ENCODE results near the gene STK25. TPM values are rescaled to one million over a fixed set of nuclear protein-coding genes. Genes with fewer than 3 reads are reported as not detected.

STK25 gene
- total RNA-seq, 4 donors from 2014 or later: 407 to 555 (median 524) TPM

DNA sequence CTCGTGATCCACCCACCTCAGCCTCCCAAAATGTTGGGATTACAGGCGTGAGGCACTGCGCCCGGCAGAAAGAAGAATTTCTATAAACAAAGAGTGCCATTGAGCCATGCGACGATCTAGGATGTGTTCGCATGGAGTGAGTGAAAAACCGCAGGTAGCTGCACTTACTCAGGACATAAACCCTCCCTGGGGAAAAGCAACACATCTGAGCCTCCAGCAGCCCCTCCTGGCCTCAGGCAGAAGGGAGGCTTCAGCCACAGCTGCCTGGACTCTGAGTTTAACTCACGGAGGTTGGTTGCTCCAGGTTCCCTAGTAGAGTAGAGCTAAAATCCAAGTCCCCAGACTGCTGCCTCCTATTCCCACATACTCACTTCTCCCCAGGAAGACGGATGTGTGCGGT lies 11.3 kb upstream of the STK25 start:
- DNase-seq (no peak), ATAC-seq (no peak)
- in situ Hi-C loops (cut with MboI; ENCODE audit: low sequenced_read_pairs in 4 of 4): no loop called here
- H3K9me3 ChIP-seq: no peaks in the 10 kb centered on the region
- TF ChIP-seq, protein P1, sequence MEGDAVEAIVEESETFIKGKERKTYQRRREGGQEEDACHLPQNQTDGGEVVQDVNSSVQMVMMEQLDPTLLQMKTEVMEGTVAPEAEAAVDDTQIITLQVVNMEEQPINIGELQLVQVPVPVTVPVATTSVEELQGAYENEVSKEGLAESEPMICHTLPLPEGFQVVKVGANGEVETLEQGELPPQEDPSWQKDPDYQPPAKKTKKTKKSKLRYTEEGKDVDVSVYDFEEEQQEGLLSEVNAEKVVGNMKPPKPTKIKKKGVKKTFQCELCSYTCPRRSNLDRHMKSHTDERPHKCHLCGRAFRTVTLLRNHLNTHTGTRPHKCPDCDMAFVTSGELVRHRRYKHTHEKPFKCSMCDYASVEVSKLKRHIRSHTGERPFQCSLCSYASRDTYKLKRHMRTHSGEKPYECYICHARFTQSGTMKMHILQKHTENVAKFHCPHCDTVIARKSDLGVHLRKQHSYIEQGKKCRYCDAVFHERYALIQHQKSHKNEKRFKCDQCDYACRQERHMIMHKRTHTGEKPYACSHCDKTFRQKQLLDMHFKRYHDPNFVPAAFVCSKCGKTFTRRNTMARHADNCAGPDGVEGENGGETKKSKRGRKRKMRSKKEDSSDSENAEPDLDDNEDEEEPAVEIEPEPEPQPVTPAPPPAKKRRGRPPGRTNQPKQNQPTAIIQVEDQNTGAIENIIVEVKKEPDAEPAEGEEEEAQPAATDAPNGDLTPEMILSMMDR (IDR thresholded peaks at IDR 0.05 in 4 of 5, conservative IDR thresholded peaks at IDR 0.05 in 1 of 5): no peak
- TF ChIP-seq POLR2A (IDR thresholded peaks at IDR 0.05): no peak
- H3K4me3 ChIP-seq: no peak overlapping the region
- H3K4me1 ChIP-seq: no peaks in the 10 kb centered on the region
- H3K27ac ChIP-seq: no peak overlapping the region
- peaks cover 0 to 7% (median 2%) of the 10 kb centered on the region in 3 donors for H3K27me3 ChIP-seq
- no peaks in the 10 kb centered on the region for H3K36me3 ChIP-seq
- intact Hi-C loops (cut with DNase I; ENCODE audit: low total_unique reads): no loop called here

DNA sequence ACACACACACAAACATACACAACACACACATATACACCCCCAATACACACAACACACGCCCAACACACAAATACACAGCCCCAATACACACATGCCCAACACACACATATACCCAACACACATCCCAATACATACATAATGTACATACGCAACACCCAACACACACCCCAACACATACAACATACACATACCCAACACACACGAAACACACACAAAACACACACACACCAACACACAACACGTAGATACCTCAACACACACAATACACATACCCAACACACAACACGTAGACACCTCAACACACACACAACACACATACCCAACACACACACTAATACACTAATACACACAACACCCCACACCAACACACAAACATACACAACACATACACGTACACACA lies 8.9 kb upstream of the STK25 start:
- intact Hi-C loops (cut with DNase I; ENCODE audit: low total_unique reads): no loop called here
- ATAC-seq: no peak
- DNase-seq: no peak
- H3K27me3 ChIP-seq: peaks cover 0 to 7% (median 2%) of the 10 kb centered on the region in 3 donors
- in situ Hi-C loops (cut with MboI; ENCODE audit: low sequenced_read_pairs in 4 of 4): no loop called here
- no peak overlapping the region for H3K4me3 ChIP-seq
- H3K36me3 ChIP-seq: no peaks in the 10 kb centered on the region
- H3K27ac ChIP-seq: no peak overlapping the region
- no peaks in the 10 kb centered on the region for H3K4me1 ChIP-seq
- no peaks in the 10 kb centered on the region for H3K9me3 ChIP-seq
- TF ChIP-seq, protein P1 (IDR thresholded peaks at IDR 0.05 in 4 of 5, conservative IDR thresholded peaks at IDR 0.05 in 1 of 5): no peak
- TF ChIP-seq POLR2A (IDR thresholded peaks at IDR 0.05): no peak

GRCh38 chr2:241516520-241516965 lies 8.2 kb upstream of the STK25 start:
- Histone ChIP-seq H3K9me3 (no peaks in the 10 kb centered on the region), H3K27me3 (peaks cover 0 to 4% (median 2%) of the 10 kb centered on the region in 3 donors), H3K36me3 (no peaks in the 10 kb centered on the region), H3K4me3 (no peak overlapping the region), H3K27ac (no peak overlapping the region), H3K4me1 (no peaks in the 10 kb centered on the region)
- no peak for DNase-seq
- intact Hi-C loops (cut with DNase I; ENCODE audit: low total_unique reads) (no loop called here), in situ Hi-C loops (cut with MboI; ENCODE audit: low sequenced_read_pairs in 4 of 4) (no loop called here)
- TF ChIP-seq, protein P1 (IDR thresholded peaks at IDR 0.05 in 4 of 5, conservative IDR thresholded peaks at IDR 0.05 in 1 of 5): no peak
- no peak for TF ChIP-seq POLR2A (IDR thresholded peaks at IDR 0.05)
- ATAC-seq: no peak

DNA sequence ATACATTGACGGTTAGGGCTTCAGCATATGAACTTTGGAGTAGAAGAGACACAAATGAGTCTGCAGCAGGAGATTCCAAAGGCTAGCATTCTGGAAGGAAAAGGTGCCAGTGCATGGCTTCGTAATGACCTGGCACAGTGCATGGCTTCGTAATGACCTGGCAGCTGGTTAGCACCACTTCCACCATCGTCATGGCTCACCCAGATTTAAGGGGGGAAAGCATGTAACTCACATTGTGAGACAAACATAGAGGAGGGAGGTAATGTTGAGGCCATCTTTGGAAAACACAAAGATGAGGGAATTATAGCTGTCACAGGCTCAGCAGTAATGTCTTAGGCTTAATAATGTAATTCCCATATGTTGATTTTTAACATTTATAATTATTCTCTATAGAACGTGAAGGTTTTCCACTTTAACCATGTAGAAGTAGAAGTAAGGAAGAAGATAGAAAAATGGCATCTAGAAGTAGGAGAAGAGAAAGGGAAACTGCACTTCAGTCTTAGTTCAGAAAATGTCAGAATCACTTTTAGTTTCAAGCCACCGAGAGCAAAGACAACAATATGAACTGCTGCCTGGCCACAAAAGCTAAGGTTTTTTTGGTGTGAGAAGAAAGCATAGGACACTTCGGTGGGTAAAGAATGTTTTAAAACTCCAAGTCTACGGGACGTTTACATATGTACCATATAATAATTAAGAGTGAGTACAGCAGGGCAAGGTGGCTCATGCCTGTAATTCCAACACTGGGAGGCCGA lies 6.8 kb upstream of the STK25 start:
- ATAC-seq (no peak), DNase-seq (no peak)
- intact Hi-C loops (cut with DNase I; ENCODE audit: low total_unique reads) (no loop called here), in situ Hi-C loops (cut with MboI; ENCODE audit: low sequenced_read_pairs in 4 of 4) (no loop called here)
- H3K36me3 ChIP-seq: no peaks in the 10 kb centered on the region
- TF ChIP-seq, protein P1 (IDR thresholded peaks at IDR 0.05 in 4 of 5, conservative IDR thresholded peaks at IDR 0.05 in 1 of 5): no peak
- TF ChIP-seq POLR2A (IDR thresholded peaks at IDR 0.05): no peak
- no peak overlapping the region for H3K4me3 ChIP-seq
- no peaks in the 10 kb centered on the region for H3K27me3 ChIP-seq
- no peaks in the 10 kb centered on the region for H3K9me3 ChIP-seq
- H3K27ac ChIP-seq: no peak overlapping the region
- H3K4me1 ChIP-seq: no peaks in the 10 kb centered on the region
